Measurements from ENCODE around the gene KDM4B.

KDM4B gene

DNA sequence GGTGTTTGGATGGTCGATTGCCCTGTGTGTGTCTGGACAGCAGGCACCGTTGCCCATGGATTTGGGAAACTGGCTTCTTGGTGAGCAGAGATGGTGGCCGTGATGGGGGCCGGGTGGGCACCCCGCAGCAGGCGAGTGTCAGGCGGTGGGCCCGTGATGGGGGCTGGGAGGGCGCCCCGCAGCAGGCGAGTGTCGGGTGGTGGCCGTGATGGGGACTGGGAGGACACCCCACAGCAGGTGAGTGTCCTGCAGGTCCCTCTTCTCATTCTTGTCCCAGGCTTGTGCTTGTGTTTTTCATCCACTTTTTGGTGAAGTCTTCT is 86.5 kb downstream of the KDM4B start:
- no peaks in the 10 kb centered on the region for H3K9me3 ChIP-seq
- peaks cover 3% of the 10 kb centered on the region; the same call in 1 of the 2 replicates for H3K4me1 ChIP-seq
- no peak overlapping the region for H3K4me3 ChIP-seq (ENCODE audit: low read depth, low read length)
- H3K27me3 ChIP-seq: no peaks in the 10 kb centered on the region
- TF ChIP-seq, protein P1, sequence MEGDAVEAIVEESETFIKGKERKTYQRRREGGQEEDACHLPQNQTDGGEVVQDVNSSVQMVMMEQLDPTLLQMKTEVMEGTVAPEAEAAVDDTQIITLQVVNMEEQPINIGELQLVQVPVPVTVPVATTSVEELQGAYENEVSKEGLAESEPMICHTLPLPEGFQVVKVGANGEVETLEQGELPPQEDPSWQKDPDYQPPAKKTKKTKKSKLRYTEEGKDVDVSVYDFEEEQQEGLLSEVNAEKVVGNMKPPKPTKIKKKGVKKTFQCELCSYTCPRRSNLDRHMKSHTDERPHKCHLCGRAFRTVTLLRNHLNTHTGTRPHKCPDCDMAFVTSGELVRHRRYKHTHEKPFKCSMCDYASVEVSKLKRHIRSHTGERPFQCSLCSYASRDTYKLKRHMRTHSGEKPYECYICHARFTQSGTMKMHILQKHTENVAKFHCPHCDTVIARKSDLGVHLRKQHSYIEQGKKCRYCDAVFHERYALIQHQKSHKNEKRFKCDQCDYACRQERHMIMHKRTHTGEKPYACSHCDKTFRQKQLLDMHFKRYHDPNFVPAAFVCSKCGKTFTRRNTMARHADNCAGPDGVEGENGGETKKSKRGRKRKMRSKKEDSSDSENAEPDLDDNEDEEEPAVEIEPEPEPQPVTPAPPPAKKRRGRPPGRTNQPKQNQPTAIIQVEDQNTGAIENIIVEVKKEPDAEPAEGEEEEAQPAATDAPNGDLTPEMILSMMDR (IDR thresholded peaks at IDR 0.05; ENCODE audit: low read depth, low read length): no peak
- no peak for DNase-seq
- H3K36me3 ChIP-seq: peaks cover 11% of the 10 kb centered on the region

DNA sequence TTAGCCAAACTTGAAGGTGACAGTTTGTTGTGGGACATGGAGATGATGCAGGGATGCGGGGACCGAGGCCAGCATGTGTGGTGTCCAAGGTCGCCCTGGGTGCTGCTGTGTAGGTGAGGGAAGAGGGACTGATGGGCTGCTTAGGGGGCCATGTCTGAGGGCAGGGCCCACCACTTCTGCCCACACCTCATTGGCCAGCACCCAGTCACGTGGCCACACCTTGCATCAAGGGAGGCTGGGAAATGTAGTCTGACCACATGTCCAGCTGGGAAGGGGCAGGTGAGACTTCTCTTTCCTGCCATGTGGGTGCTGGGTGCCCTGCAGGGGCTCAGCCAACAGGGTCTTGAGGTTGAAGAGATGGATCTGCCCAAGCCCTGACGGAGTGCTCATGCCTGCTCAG is 88.9 kb downstream of the KDM4B start:
- TF ChIP-seq, protein P1 (IDR thresholded peaks at IDR 0.05; ENCODE audit: low read depth, low read length): no peak
- Histone ChIP-seq H3K4me1 (no peaks in the 10 kb centered on the region; the same call in 1 of the 2 replicates), H3K4me3 (ENCODE audit: low read depth, low read length) (no peak overlapping the region), H3K36me3 (peaks cover 16% of the 10 kb centered on the region), H3K27me3 (no peaks in the 10 kb centered on the region), H3K9me3 (no peaks in the 10 kb centered on the region)
- DNase-seq: no peak

DNA sequence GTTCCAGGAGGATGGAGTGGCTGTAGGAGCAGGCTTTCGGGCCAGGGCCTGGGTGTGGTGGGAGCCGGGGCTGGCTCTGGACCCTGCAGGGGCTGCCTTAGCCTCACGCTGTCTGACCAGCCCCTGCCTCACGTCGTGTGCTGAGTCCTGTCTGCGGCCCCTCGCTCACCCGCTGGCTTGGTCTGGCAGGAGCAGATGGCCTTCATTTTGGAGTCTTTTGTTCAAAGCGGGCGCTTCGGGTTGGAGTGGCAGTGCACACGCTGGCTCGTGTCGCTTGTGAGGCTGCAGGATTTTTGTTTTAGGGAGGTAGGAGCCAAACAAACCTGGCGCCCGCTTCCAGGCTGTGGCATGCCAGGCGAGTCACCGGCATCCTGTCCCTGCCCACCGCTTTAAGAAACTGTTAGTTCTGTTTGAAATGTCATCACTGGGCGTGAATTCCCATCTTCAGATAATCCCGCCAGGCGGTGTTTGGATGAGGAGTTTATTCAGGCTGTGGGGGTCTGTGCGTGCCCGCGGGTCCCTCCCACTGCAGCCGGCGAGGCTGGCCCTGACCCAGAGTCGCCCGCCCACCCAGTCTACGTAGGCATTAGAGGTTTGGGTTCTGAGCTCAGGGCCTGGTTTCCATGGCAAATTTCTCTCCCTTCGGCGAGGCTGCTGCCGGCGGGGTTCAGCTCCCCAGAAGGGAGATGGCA is 89.8 kb downstream of the KDM4B start:
- no peak for DNase-seq
- no peaks in the 10 kb centered on the region; the same call in 1 of the 2 replicates for H3K4me1 ChIP-seq

DNA sequence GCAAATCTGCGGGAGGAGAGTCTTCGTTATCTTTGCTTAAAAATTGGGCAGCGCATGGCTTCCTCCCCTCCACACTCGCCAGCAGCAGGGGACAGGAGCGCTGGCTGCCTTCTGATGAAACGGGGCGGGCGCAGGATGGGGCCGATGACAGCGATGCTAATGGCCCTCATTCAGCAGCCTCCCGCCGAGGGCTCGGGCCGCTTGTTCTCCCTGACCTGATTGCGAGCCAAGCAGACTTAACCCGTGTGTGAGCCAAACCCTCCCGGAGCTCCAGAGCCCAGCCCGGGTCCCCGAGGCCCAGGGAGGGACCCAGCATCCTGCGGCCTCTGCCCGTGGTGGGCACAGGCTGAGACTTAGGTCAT is 90.3 kb downstream of the KDM4B start:
- H3K27me3 ChIP-seq: no peaks in the 10 kb centered on the region
- DNase-seq: no peak
- no peak overlapping the region for H3K4me3 ChIP-seq (ENCODE audit: low read depth, low read length)
- H3K36me3 ChIP-seq: peaks cover 10% of the 10 kb centered on the region
- TF ChIP-seq, protein P1 (IDR thresholded peaks at IDR 0.05; ENCODE audit: low read depth, low read length): no peak
- H3K4me1 ChIP-seq: no peaks in the 10 kb centered on the region; the same call in 1 of the 2 replicates
- no peaks in the 10 kb centered on the region for H3K9me3 ChIP-seq

More for the DNA sequence above, 89.8 kb downstream of the KDM4B start:
- Histone ChIP-seq H3K27me3 (no peaks in the 10 kb centered on the region), H3K4me3 (ENCODE audit: low read depth, low read length) (no peak overlapping the region), H3K9me3 (no peaks in the 10 kb centered on the region), H3K36me3 (peaks cover 13% of the 10 kb centered on the region)
- TF ChIP-seq, protein P1 (IDR thresholded peaks at IDR 0.05; ENCODE audit: low read depth, low read length): no peak

DNA sequence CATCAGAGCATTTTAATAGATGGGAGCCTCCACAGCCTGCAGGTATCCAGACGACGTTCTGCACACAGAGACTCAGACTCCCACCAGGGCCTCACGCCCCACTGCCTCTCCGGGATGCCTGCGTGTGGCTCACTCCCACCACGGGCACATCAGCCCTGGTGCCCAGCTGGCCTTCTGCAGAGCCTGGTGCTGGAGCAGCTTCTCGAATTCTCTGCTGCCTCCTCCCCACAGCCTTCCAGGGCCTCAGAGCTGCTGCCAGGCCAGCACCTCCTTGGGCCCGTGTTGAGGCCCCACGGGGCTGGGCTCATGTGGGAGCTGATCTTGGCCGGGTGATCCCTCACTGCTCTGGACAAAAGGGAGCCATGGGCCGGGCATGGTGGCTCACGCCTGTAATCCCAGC is 90.9 kb downstream of the KDM4B start:
- Histone ChIP-seq H3K4me1 (no peaks in the 10 kb centered on the region), H3K9me3 (no peaks in the 10 kb centered on the region), H3K4me3 (ENCODE audit: low read depth, low read length) (no peak overlapping the region), H3K36me3 (peaks cover 5% of the 10 kb centered on the region), H3K27me3 (no peaks in the 10 kb centered on the region)
- TF ChIP-seq, protein P1 (IDR thresholded peaks at IDR 0.05; ENCODE audit: low read depth, low read length): no peak
- DNase-seq: no peak

DNA sequence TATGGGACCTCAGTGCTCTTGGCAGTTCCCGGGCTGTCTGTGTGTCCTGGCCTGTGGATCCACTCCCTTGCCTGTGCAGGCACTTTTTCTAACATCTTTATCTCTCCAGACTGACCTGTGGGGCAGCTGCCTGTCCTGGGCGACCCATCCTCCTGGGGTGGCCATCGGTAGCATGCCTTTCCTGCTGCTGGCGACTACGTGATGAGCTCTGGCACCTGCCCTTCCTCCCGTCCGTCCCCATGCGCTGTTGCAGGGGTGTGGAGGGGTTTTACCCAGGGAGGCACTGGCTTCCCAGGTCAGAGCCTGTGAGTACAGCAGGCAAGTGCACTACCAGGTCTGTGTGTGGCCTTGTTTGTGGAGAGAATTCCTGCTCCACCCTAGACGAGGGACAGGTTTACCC is 93.3 kb downstream of the KDM4B start:
- TF ChIP-seq, protein P1 (IDR thresholded peaks at IDR 0.05; ENCODE audit: low read depth, low read length): no peak
- Histone ChIP-seq H3K36me3 (peaks cover 5% of the 10 kb centered on the region), H3K27me3 (no peaks in the 10 kb centered on the region), H3K9me3 (no peaks in the 10 kb centered on the region), H3K4me3 (ENCODE audit: low read depth, low read length) (no peak overlapping the region), H3K4me1 (no peaks in the 10 kb centered on the region)
- DNase-seq: no peak

Measured in BE2C (cell line).